MCF 10A (cell line): ENCODE data around the gene VSTM2L. TPM values are rescaled to one million over a fixed set of nuclear protein-coding genes. Genes with fewer than 3 reads are reported as not detected.

Experiments
- BruUV-seq: library from RNA; stranded (reverse); fragments of 400-500 nt; replicated peaks from 2 replicates; lab custom pipeline; 2021; lab: Mats Ljungman, UMichigan
- CTCF ChIA-PET: fragments of 300-600 bp; sonication (Branson Sonifier 250); formaldehyde crosslinking; extraction: SDS; loops from one replicate; lab custom pipeline; 2021; ENCODE audit warnings: antibody characterized with exemption, inconsistent platforms; lab: Yijun Ruan, JAX
- POLR2A ChIA-PET: fragments of 300-600, 350-650 bp; sonication (Branson Sonifier 250); formaldehyde crosslinking; extraction: SDS; loops from one replicate; lab custom pipeline; 2020; ENCODE audit warnings: antibody characterized with exemption, inconsistent platforms; lab: Yijun Ruan, JAX
- DNase-seq: peaks from one replicate; pipeline ENCODE4 v3.0.0-alpha.2; 2018; ENCODE audit not compliant: unreplicated experiment
- H3K27ac Mint-ChIP-seq: one replicate; pipeline ENCODE4 v1.8.0; 2022; ENCODE audit warnings: mild to moderate bottlenecking, low read depth, mixed read lengths; ENCODE audit not compliant: unreplicated experiment
- H3K27me3 Mint-ChIP-seq: one replicate; pipeline ENCODE4 v1.8.0; 2022; ENCODE audit warnings: mixed read lengths; ENCODE audit not compliant: insufficient read depth, unreplicated experiment
- H3K36me3 Mint-ChIP-seq: one replicate; pipeline ENCODE4 v1.8.0; 2022; ENCODE audit warnings: mild to moderate bottlenecking, moderate library complexity, mixed read lengths; ENCODE audit not compliant: insufficient read depth, unreplicated experiment
- H3K4me1 Mint-ChIP-seq: one replicate; pipeline ENCODE4 v1.8.0; 2022; ENCODE audit warnings: mixed read lengths; ENCODE audit not compliant: insufficient read depth, unreplicated experiment
- H3K4me3 Mint-ChIP-seq: one replicate; pipeline ENCODE4 v1.8.0; 2022; ENCODE audit warnings: mild to moderate bottlenecking, moderate library complexity, mixed read lengths; ENCODE audit not compliant: unreplicated experiment
- H3K9me3 Mint-ChIP-seq: one replicate; pipeline ENCODE4 v1.8.0; 2022; ENCODE audit warnings: mixed read lengths; ENCODE audit not compliant: unreplicated experiment
- CTCF ChIP-seq: fragments of 200-600 bp; IDR thresholded peaks from one replicate; pipeline ENCODE4 v1.8.0; 2022; ENCODE audit warnings: antibody characterized with exemption, mild to moderate bottlenecking; ENCODE audit not compliant: unreplicated experiment
- intact Hi-C: fragments of 100-400 bp; cut with micrococcal nuclease; formaldehyde crosslinking; loops from 2 replicates; pipeline ENCODE4 v1.14.1; 2022
- total RNA-seq: library from RNA; stranded (reverse); gene quantifications from 2 replicates; pipeline ENCODE4 v1.2.3, GENCODE V29; 2022

Gene VSTM2L
- total RNA-seq, 1 experiment from 2014 or later: 15.6 TPM

GRCh38 chr20:37932919-37933318, 30.0 kb downstream of the VSTM2L start:
- TF ChIP-seq CTCF: no peak
- peaks cover 14% of the 10 kb centered on the region for H3K36me3 Mint-ChIP-seq
- ChIA-PET POLR2A (no interaction called here), CTCF (no interaction called here)
- H3K9me3 Mint-ChIP-seq: no peaks in the 10 kb centered on the region
- H3K4me3 Mint-ChIP-seq: no peak overlapping the region
- BruUV-seq: no TSS peak
- H3K27me3 Mint-ChIP-seq: no peaks in the 10 kb centered on the region
- DNase-seq: no peak
- peaks cover 10% of the 10 kb centered on the region for H3K4me1 Mint-ChIP-seq
- intact Hi-C loops: no loop called here
- H3K27ac Mint-ChIP-seq: no peak overlapping the region

- no peaks in the 10 kb centered on the region for H3K27me3 Mint-ChIP-seq
- POLR2A ChIA-PET: no interaction called here
- CTCF ChIA-PET: no interaction called here
- intact Hi-C loops: no loop called here
- no peaks in the 10 kb centered on the region for H3K9me3 Mint-ChIP-seq
- no TSS peak for BruUV-seq
- peaks cover 10% of the 10 kb centered on the region for H3K4me1 Mint-ChIP-seq
- DNase-seq: no peak
- H3K4me3 Mint-ChIP-seq: no peak overlapping the region
- H3K36me3 Mint-ChIP-seq: peaks cover 18% of the 10 kb centered on the region
- no peak for TF ChIP-seq CTCF
- H3K27ac Mint-ChIP-seq: no peak overlapping the region
Observed at GRCh38 chr20:37933786-37934633, 31.1 kb downstream of the VSTM2L start.

GRCh38 chr20:37934634-37935375, 31.9 kb downstream of the VSTM2L start:
- POLR2A ChIA-PET: no interaction called here
- Mint-ChIP-seq H3K27ac (no peak overlapping the region), H3K4me1 (peaks cover 10% of the 10 kb centered on the region), H3K4me3 (no peak overlapping the region), H3K9me3 (no peaks in the 10 kb centered on the region), H3K36me3 (peaks cover 21% of the 10 kb centered on the region), H3K27me3 (no peaks in the 10 kb centered on the region)
- BruUV-seq: no TSS peak
- intact Hi-C loops: no loop called here
- DNase-seq: no peak
- TF ChIP-seq CTCF: no peak
- CTCF ChIA-PET: no interaction called here

- Mint-ChIP-seq H3K36me3 (peaks cover 21% of the 10 kb centered on the region), H3K27ac (no peak overlapping the region), H3K4me1 (peaks cover 10% of the 10 kb centered on the region), H3K27me3 (no peaks in the 10 kb centered on the region), H3K4me3 (no peak overlapping the region), H3K9me3 (no peaks in the 10 kb centered on the region)
- TF ChIP-seq CTCF: no peak
- BruUV-seq: no TSS peak
- intact Hi-C loops: no loop called here
- no peak for DNase-seq
- CTCF ChIA-PET: interaction anchor here (0.6 kb wide), 1 partner anchor 125 kb away, joined by 3 read pairs; no protein-coding TSS in a partner anchor
- POLR2A ChIA-PET: no interaction called here
Observed at GRCh38 chr20:37935435-37935834, 32.5 kb downstream of the VSTM2L start.
